RWPE2 (cell line): ENCODE measurements around the gene AGRN.
"Not testable (repeated sequence)": the region's sequence is repeated elsewhere in the genome, so short reads cannot be mapped to it uniquely, and the experiment has no call there.

Experiments
- ATAC-seq: fragments of 200-7000 bp; cut with Tn5 transposase; 3 replicates; pipeline ENCODE4 v1.9.1; 2021; ENCODE audit warnings: low read depth
- DNase-seq: peaks from one replicate; pipeline ENCODE4 v3.0.0-alpha.2; 2020; ENCODE audit warnings: low spot score
- H3K27ac ChIP-seq: fragments of 450-650 bp; 2 replicates; pipeline ENCODE4 v1.5.1; 2017; ENCODE audit warnings: mild to moderate bottlenecking; ENCODE audit not compliant: poor library complexity, severe bottlenecking
- H3K27me3 ChIP-seq: fragments of 250-450 bp; sonication (Bioruptor Pico); 2 replicates; pipeline ENCODE4 v1.5.1; 2021; ENCODE audit warnings: mild to moderate bottlenecking, moderate library complexity; ENCODE audit not compliant: insufficient read depth, poor library complexity, severe bottlenecking
- H3K36me3 ChIP-seq: fragments of 250-450 bp; sonication (Bioruptor Pico); 2 replicates; pipeline ENCODE4 v1.5.1; 2020; ENCODE audit warnings: low read depth, mild to moderate bottlenecking, moderate library complexity
- H3K4me1 ChIP-seq: fragments of 250-450 bp; sonication (Bioruptor Pico); 2 replicates; pipeline ENCODE4 v1.5.1; 2021; ENCODE audit warnings: mild to moderate bottlenecking, moderate library complexity; ENCODE audit not compliant: insufficient read depth, poor library complexity, severe bottlenecking
- H3K4me3 ChIP-seq: fragments of 250-450 bp; sonication (Bioruptor Pico); 2 replicates; pipeline ENCODE4 v1.5.1; 2021; ENCODE audit warnings: mild to moderate bottlenecking, moderate library complexity; ENCODE audit not compliant: severe bottlenecking
- H3K9me3 ChIP-seq: fragments of 250-450 bp; sonication (Bioruptor Pico); 2 replicates; pipeline ENCODE4 v1.5.1; 2021; ENCODE audit warnings: mild to moderate bottlenecking, moderate library complexity; ENCODE audit not compliant: severe bottlenecking
- TF ChIP-seq, protein P1 (sequence below): fragments of 450-650 bp; IDR thresholded peaks from one replicate; pipeline ENCODE4 v1.5.1; 2017; ENCODE audit warnings: mild to moderate bottlenecking, moderate library complexity; ENCODE audit not compliant: poor library complexity, severe bottlenecking

AGRN gene

DNA sequence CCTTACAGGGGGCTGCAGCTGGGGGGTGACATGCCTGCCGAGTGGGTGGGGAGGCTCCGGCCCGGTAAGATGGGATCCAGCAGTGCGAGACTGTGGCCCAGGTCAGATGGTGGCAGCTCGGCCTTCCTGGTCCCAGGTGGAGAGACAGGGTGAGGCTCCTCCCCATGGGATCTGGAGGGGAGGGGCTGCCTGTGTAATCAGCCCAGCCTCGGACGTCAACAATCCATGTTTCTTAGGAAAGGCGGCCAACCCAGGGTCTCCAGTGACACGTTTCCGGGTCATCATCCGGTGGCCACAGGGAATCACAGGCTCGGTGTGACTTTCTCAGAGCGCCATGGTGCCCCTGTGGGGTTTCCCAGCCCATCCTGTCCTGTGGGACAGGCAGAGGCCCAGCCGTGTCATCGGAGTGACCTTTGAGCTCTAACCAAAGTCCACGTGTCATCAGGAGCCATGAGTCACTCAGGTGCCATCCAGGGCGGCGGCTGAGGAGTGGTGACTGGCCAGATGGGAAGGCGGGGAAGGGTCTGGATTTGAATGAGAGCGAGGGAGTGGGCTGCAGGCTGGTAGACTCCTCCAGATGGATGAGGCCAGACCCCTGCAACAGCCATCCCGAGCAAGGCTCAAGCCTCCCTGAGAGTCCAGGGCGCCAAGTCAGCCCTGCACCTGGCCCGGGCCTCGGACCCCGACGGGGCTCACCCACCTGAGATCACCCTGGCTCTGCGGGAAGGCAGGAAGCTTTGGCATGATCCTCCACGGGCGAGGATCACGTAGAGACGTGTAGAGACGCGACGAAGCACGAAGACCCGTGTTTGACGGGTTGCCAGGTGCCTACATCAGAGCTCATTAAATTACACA lies 13.4 kb upstream of the AGRN start:
- Histone ChIP-seq H3K27ac (no peak overlapping the region), H3K36me3 (no peaks in the 10 kb centered on the region), H3K9me3 (no peaks in the 10 kb centered on the region), H3K4me3 (no peak overlapping the region), H3K4me1 (peaks cover 6% of the 10 kb centered on the region), H3K27me3 (no peaks in the 10 kb centered on the region)
- peak; percentile 74 for DNase-seq
- TF ChIP-seq, protein P1, sequence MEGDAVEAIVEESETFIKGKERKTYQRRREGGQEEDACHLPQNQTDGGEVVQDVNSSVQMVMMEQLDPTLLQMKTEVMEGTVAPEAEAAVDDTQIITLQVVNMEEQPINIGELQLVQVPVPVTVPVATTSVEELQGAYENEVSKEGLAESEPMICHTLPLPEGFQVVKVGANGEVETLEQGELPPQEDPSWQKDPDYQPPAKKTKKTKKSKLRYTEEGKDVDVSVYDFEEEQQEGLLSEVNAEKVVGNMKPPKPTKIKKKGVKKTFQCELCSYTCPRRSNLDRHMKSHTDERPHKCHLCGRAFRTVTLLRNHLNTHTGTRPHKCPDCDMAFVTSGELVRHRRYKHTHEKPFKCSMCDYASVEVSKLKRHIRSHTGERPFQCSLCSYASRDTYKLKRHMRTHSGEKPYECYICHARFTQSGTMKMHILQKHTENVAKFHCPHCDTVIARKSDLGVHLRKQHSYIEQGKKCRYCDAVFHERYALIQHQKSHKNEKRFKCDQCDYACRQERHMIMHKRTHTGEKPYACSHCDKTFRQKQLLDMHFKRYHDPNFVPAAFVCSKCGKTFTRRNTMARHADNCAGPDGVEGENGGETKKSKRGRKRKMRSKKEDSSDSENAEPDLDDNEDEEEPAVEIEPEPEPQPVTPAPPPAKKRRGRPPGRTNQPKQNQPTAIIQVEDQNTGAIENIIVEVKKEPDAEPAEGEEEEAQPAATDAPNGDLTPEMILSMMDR: no peak
- ATAC-seq: no peak

- ATAC-seq, H3K27ac ChIP-seq: not testable (repeated sequence)
Measured at GRCh38 chr1:1010131-1010530, 9.8 kb upstream of the AGRN start.

GRCh38 chr1:1011396-1011949 lies 8.4 kb upstream of the AGRN start:
- Histone ChIP-seq H3K4me3 (no peak overlapping the region), H3K4me1 (peaks cover 10% of the 10 kb centered on the region), H3K36me3 (no peaks in the 10 kb centered on the region), H3K27me3 (no peaks in the 10 kb centered on the region), H3K9me3 (no peaks in the 10 kb centered on the region), H3K27ac (no peak overlapping the region)
- TF ChIP-seq, protein P1: no peak
- ATAC-seq (no peak), DNase-seq (no peak)

More at GRCh38 chr1:1010131-1010530, 9.8 kb upstream of the AGRN start:
- not testable (repeated sequence) for H3K9me3 ChIP-seq, DNase-seq, H3K36me3 ChIP-seq, H3K4me3 ChIP-seq, H3K27me3 ChIP-seq
- H3K4me1 ChIP-seq: peaks cover 12% of the 10 kb centered on the region

- ATAC-seq, H3K27me3 ChIP-seq, DNase-seq, H3K4me1 ChIP-seq, H3K36me3 ChIP-seq, H3K9me3 ChIP-seq: not testable (repeated sequence)
- H3K27ac ChIP-seq: peak overlapping the region; percentile 60
- peak overlapping the region; percentile 40 for H3K4me3 ChIP-seq
Measured at GRCh38 chr1:1012736-1013104, 7.2 kb upstream of the AGRN start.

DNA sequence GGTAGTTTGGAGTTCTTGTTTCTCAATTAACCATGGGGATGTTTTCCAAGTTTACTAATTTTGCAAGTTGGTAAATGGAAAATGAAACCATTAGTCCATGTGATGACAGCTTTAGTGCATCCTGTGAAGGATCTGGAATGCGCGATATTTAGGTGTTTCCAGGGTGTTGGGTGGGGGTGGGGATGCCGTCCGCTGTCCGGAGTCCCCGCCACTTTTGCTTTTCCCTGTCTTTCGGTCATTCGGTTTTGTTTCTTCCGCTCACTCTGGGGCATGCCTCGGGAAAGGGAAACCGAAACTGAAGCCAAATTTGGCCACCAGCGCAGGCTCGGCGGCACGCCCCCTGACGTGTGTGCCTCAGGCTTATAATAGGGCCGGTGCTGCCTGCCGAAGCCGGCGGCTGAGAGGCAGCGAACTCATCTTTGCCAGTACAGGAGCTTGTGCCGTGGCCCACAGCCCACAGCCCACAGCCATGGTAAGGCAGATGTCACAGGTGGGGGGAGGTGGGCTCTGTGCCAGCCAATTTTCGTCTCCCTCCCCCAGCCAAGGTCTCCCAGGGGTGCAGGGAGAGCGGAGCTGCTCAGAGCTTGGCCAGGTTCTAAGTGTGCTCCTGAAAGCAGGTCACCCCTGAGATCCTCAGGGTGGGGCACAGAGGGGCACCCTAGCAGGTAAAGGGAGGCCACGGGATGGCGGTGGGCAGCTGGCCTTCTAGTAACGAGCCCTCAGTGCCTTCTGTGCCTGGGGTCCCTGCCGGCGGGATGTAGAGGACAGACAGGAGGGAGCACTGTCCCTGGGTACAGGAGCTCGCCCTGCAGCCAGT lies 6.6 kb upstream of the AGRN start, which contains the start of gene ISG15:
TSS of gene ISG15 (plus strand) at position 393 of the 817 bp plus-strand sequence. CDS start at position 470, 77 bp downstream.
- H3K4me3 ChIP-seq: peak within 1 kb of the TSS; percentile 40
- ATAC-seq (peak; percentile 84), DNase-seq (peak; percentile 81)
- H3K27ac ChIP-seq: peak within 1 kb of the TSS; percentile 60
- H3K4me1 ChIP-seq: peaks cover 6% of the 10 kb centered on the region
- H3K36me3 ChIP-seq: no peaks in the 10 kb centered on the region
- H3K9me3 ChIP-seq: no peaks in the 10 kb centered on the region
- no peaks in the 10 kb centered on the region for H3K27me3 ChIP-seq
- TF ChIP-seq, protein P1: no peak
